GM12878 (cell line): ENCODE data around the gene RIPPLY1. TPM values are rescaled to one million over a fixed set of nuclear protein-coding genes. Genes with fewer than 3 reads are reported as not detected.

Experiments used
- ATAC-seq: fragments of 200-7000 bp; cut with Tn5 transposase; 3 replicates; pipeline ENCODE4 v1.9.1; 2020; ENCODE audit warnings: mild to moderate bottlenecking, moderate library complexity
- BruUV-seq: library from RNA; stranded (reverse); fragments of 400-500 nt; replicated peaks from 2 replicates; lab custom pipeline; 2021; lab: Mats Ljungman, UMichigan
- CTCF ChIA-PET: fragments of 300-600 bp; sonication (Branson Sonifier 250); formaldehyde crosslinking; extraction: SDS; loops from one replicate; lab custom pipeline; 2021; ENCODE audit warnings: inconsistent platforms; lab: Yijun Ruan, JAX
- POLR2A ChIA-PET: fragments of 350-600 bp; formaldehyde crosslinking; extraction: SDS; loops from one replicate; lab custom pipeline; 2021; ENCODE audit warnings: inconsistent platforms; lab: Charles Lee
- RAD21 ChIA-PET: fragments of 300-600 bp; sonication (Branson Sonifier 250); formaldehyde crosslinking; loops from one replicate; lab custom pipeline; 2023; ENCODE audit warnings: antibody characterized with exemption; ENCODE audit not compliant: unreplicated experiment; lab: Charles Lee
- SMC1A ChIA-PET: fragments of 300-600 bp; sonication (Branson Sonifier 250); formaldehyde crosslinking; loops from one replicate; lab custom pipeline; 2023; ENCODE audit not compliant: unreplicated experiment, uncharacterized antibody; lab: Charles Lee
- DNase-seq: peaks from one replicate; pipeline ENCODE4 v3.0.0-alpha.2; 2011; ENCODE audit warnings: low read depth, low spot score
- FAIRE-seq: peaks from 3 replicates; lab custom pipeline; 2011; peaks lifted over from hg19 to GRCh38; lab: Jason Lieb, UNC
- H2AFZ ChIP-seq: 2 replicates; pipeline ENCODE4 v1.6.0; 2011; ENCODE audit warnings: low read depth, low read length, control low read depth; ENCODE audit not compliant: control insufficient read depth
- H3K27ac ChIP-seq: 2 replicates; pipeline ENCODE4 v1.5.1; 2011; ENCODE audit warnings: control low read depth; ENCODE audit not compliant: control insufficient read depth, insufficient read depth
- H3K27me3 ChIP-seq, 2 experiments: replicated peaks in 1 of 2; 2 replicates each; pipeline versions ENCODE4 v1.6.0 to v1.6.1; 2011; ENCODE audit warnings: low read length in 1 of 2; ENCODE audit not compliant: control insufficient read depth in 2 of 2, insufficient read depth in 2 of 2
- H3K36me3 ChIP-seq, 2 experiments: 2 replicates each; pipeline ENCODE4 v1.5.1; 2011; ENCODE audit warnings: low read length in 1 of 2; ENCODE audit not compliant: control insufficient read depth in 2 of 2, insufficient read depth in 2 of 2
- H3K4me1 ChIP-seq: 2 replicates; pipeline ENCODE4 v1.6.1; 2011; ENCODE audit warnings: mild to moderate bottlenecking, low read length, moderate library complexity, mixed read lengths; ENCODE audit not compliant: control insufficient read depth, insufficient read depth
- H3K4me2 ChIP-seq: 2 replicates; pipeline ENCODE4 v1.6.0; 2011; ENCODE audit warnings: control low read depth; ENCODE audit not compliant: control insufficient read depth, insufficient read depth
- H3K4me3 ChIP-seq: fragments of 200-600 bp; sonication (generic); 2 replicates; pipeline ENCODE4 v1.5.1; 2016
- H3K79me2 ChIP-seq: 2 replicates; pipeline ENCODE4 v1.6.0; 2011; ENCODE audit warnings: low read length; ENCODE audit not compliant: control insufficient read depth, insufficient read depth
- H3K9ac ChIP-seq: 2 replicates; pipeline ENCODE4 v1.8.0; 2011; ENCODE audit warnings: low read length, control low read depth, mixed read lengths; ENCODE audit not compliant: control insufficient read depth, insufficient read depth
- H3K9me3 ChIP-seq: replicated peaks from 3 replicates; pipeline ENCODE4 v1.5.1; 2011; ENCODE audit warnings: mild to moderate bottlenecking, low read length; ENCODE audit not compliant: control insufficient read depth, insufficient read depth
- H4K20me1 ChIP-seq: 2 replicates; pipeline ENCODE4 v1.6.0; 2011; ENCODE audit not compliant: control insufficient read depth, insufficient read depth
- CREB1 ChIP-seq: IDR thresholded peaks from 2 replicates; pipeline ENCODE4 v1.6.1; 2012; ENCODE audit warnings: low read depth, mild to moderate bottlenecking, inconsistent platforms
- CTCF ChIP-seq, 3 experiments: IDR thresholded peaks in 2 of 3; conservative IDR thresholded peaks in 1 of 3; 2 replicates each; pipeline ENCODE4 v1.5.1; 2011; ENCODE audit warnings: low read depth in 3 of 3, low read length in 3 of 3, mild to moderate bottlenecking in 3 of 3, control low read depth in 2 of 3, moderate library complexity in 2 of 3, inconsistent platforms in 1 of 3, mixed read lengths in 1 of 3; ENCODE audit not compliant: control insufficient read depth in 2 of 3, insufficient read depth in 1 of 3; ENCODE audit errors: extremely low read depth in 1 of 3
- EGR1 ChIP-seq, 2 experiments: IDR thresholded peaks; 1 replicate in 1 of 2; 2 replicates in 1 of 2; pipeline ENCODE4 v1.6.1; 2011 to 2012; ENCODE audit warnings: low read depth in 2 of 2, low read length in 2 of 2, borderline replicate concordance in 1 of 2, mild to moderate bottlenecking in 1 of 2, moderate library complexity in 1 of 2
- EP300 ChIP-seq, 2 experiments: fragments of 150-350 bp in 1 of 2; IDR thresholded peaks; 2 replicates each; pipeline ENCODE4 v1.6.1; 2011 to 2012; ENCODE audit warnings: low read depth in 2 of 2, low read length in 2 of 2, borderline replicate concordance in 1 of 2, improper control_type of control experiment in 1 of 2, inconsistent platforms in 1 of 2; ENCODE audit not compliant: control insufficient read depth in 1 of 2
- LARP7 ChIP-seq: fragments of 450-650 bp; IDR thresholded peaks from 2 replicates; pipeline ENCODE4 v1.6.1; 2017; ENCODE audit warnings: mild to moderate bottlenecking
- MTA2 ChIP-seq: fragments of 450-650 bp; IDR thresholded peaks from 2 replicates; pipeline ENCODE4 v1.6.1; 2016; ENCODE audit warnings: low read depth, mild to moderate bottlenecking, moderate library complexity
- NBN ChIP-seq: fragments of 450-650 bp; IDR thresholded peaks from 2 replicates; pipeline ENCODE4 v1.6.1; 2016
- RELA ChIP-seq: fragments of 450-650 bp; IDR thresholded peaks from 2 replicates; pipeline ENCODE4 v1.8.0; 2014; ENCODE audit warnings: borderline replicate concordance; ENCODE audit not compliant: partially characterized antibody
- SMAD1 ChIP-seq: fragments of 450-650 bp; IDR thresholded peaks from 2 replicates; pipeline ENCODE4 v1.6.1; 2018; ENCODE audit warnings: mild to moderate bottlenecking, low read depth; ENCODE audit not compliant: partially characterized antibody
- SREBF2 ChIP-seq: IDR thresholded peaks from 2 replicates; pipeline ENCODE4 v1.6.1; 2012; ENCODE audit warnings: mild to moderate bottlenecking, low read length
- TAF1 ChIP-seq: IDR thresholded peaks from 2 replicates; pipeline ENCODE4 v1.6.1; 2011; ENCODE audit warnings: mild to moderate bottlenecking, low read depth, low read length, borderline replicate concordance
- WGBS: methylation state at CpG from one replicate; pipeline ENCODE4 v1.1.6; 2016; ENCODE audit warnings: low lambda C conversion rate; ENCODE audit not compliant: insufficient replicate concordance, insufficient coverage; ENCODE audit errors: missing lambda C conversion rate; 5-methylcytosine and 5-hydroxymethylcytosine counted together
- in situ Hi-C: fragments of 300-500 bp; cut with MboI; formaldehyde crosslinking; loops from 9 replicates; pipeline ENCODE4 v1.14.3; 2018; ENCODE audit warnings: mixed read lengths
- intact Hi-C: fragments of 100-400 bp; cut with micrococcal nuclease; formaldehyde crosslinking; loops from one replicate; pipeline ENCODE4 v1.14.2; 2022; ENCODE audit not compliant: unreplicated experiment
- polyA plus RNA-seq, 11 experiments: library from polyadenylated mRNA; depleted of rRNA in 4 of 11; unstranded in 6 of 11; stranded (reverse) in 5 of 11; fragments of >200 nt; fragmentation: Nextera tagmentation in 4 of 11; fragmentation: Illumina TruSeq in 1 of 11; extraction: Ambion mirVana in 4 of 11; extraction: Trizol in 1 of 11; gene quantifications; 1 replicate in 1 of 11; 2 replicates in 10 of 11; pipeline versions ENCODE4 v1.2.1 to v1.2.3, GENCODE V29; 2011 to 2016; ENCODE audit warnings: inconsistent platforms in 2 of 11, missing spikeins in 2 of 11, low read depth in 1 of 11
- total RNA-seq, 4 experiments: library from RNA; depleted of rRNA in 3 of 4; stranded (reverse); fragments of >200 nt in 3 of 4; fragmentation: Illumina TruSeq in 1 of 4; extraction: Trizol in 1 of 4; gene quantifications; 2 replicates each; pipeline versions ENCODE4 v1.2.1 to v1.2.3, GENCODE V29; 2013 to 2021

Gene RIPPLY1
- total and polyA plus RNA-seq, 10 of the 15 experiments (the other 5 are each of a cell fraction or from before 2014, with no cell fraction given) = not detected

GRCh38 chrX:106933538-106933961 lies 30.4 kb upstream of the RIPPLY1 start (continued):
- no peak for TF ChIP-seq EGR1 (IDR thresholded peaks at IDR 0.05; ENCODE audit: borderline replicate concordance in 1 of 2, low read depth in 2 of 2, low read length in 2 of 2)
- TF ChIP-seq LARP7 = no peak
- TF ChIP-seq SMAD1 = no peak

GRCh38 chrX:106932960-106933537 lies 29.9 kb upstream of the RIPPLY1 start:
- DNase-seq (no peak), FAIRE-seq (no peak), ATAC-seq (no peak)
- in situ Hi-C loops (no loop called here), intact Hi-C loops (no loop called here)
- Histone ChIP-seq H2AFZ (no peak overlapping the region), H3K9me3 (no peaks in the 10 kb centered on the region), H3K36me3 (no peaks in the 10 kb centered on the region), H3K4me1 (no peaks in the 10 kb centered on the region), H3K79me2 (no peaks in the 10 kb centered on the region), H3K27ac (no peak overlapping the region), H3K4me3 (no peak overlapping the region), H4K20me1 (no peaks in the 10 kb centered on the region), H3K27me3 (no peaks in the 10 kb centered on the region; a peak in 1 of 4 replicates), H3K4me2 (no peak overlapping the region), H3K9ac (no peak overlapping the region)
- CTCF ChIA-PET = interaction anchor here (1.1 to 1.2 kb wide), 2 partner anchors 35 to 138 kb away, joined by 3 read pairs; no protein-coding TSS in a partner anchor
- BruUV-seq = no TSS peak
- SMC1A ChIA-PET = interaction anchor here (0.6 to 0.8 kb wide), 2 partner anchors 8 to 267 kb away, joined by 3 read pairs; no protein-coding TSS in a partner anchor
- TF ChIP-seq EP300 (IDR thresholded peaks at IDR 0.05; ENCODE audit: borderline replicate concordance in 1 of 2, control insufficient read depth in 1 of 2, low read depth in 2 of 2, low read length in 2 of 2) (no peak), NBN (no peak), CTCF (IDR thresholded peaks at IDR 0.05 in 2 of 3, conservative IDR thresholded peaks at IDR 0.05 in 1 of 3; ENCODE audit: control insufficient read depth in 2 of 3, extremely low read depth in 1 of 3, insufficient read depth in 1 of 3, low read depth in 3 of 3, low read length in 3 of 3) (no peak), TAF1 (no peak), CREB1 (no peak), MTA2 (no peak), SREBF2 (no peak), RELA (no peak)
- RAD21 ChIA-PET = no interaction called here
- 39% methylated on average over 6 of the region's 6 CpGs for WGBS
- POLR2A ChIA-PET = no interaction called here
